Kidney capillary endothelial cell (primary cell): ENCODE data around the gene TAF1A.

Experiments
- DNase-seq: peaks from one replicate; pipeline ENCODE4 v3.0.0-alpha.2; 2018; ENCODE audit warnings: low spot score

TAF1A gene

GRCh38 chr1:222535455-222535854 is 54.3 kb downstream of the TAF1A start:
- no peak for DNase-seq

- no peak for DNase-seq
Observed at GRCh38 chr1:222530852-222531251, 58.9 kb downstream of the TAF1A start.

GRCh38 chr1:222529916-222530315 is 59.8 kb downstream of the TAF1A start:
- DNase-seq: no peak

- no peak for DNase-seq
Observed at GRCh38 chr1:222529181-222529580, 60.6 kb downstream of the TAF1A start.

- no peak for DNase-seq
Observed at GRCh38 chr1:222525951-222526350, 63.8 kb downstream of the TAF1A start.

GRCh38 chr1:222523852-222524251 is 65.9 kb downstream of the TAF1A start:
- DNase-seq: no peak

- DNase-seq: no peak
Observed at GRCh38 chr1:222522105-222522915, 67.4 kb downstream of the TAF1A start.

- no peak for DNase-seq
Observed at GRCh38 chr1:222521299-222522104, 68.2 kb downstream of the TAF1A start.
